Stimulated activated naive CD8-positive, alpha-beta T cell treated with anti-CD3 and anti-CD28 coated beads, Interleukin-15, Interleukin-2, amounts not matched to agents 100 U/mL and 50 U/mL, for 24 hours (primary cell): Measurements from ENCODE around the gene PCDHGB5.

Experiments used
- ATAC-seq: fragments of 150-1000 bp; cut with Tn5 transposase; one replicate; pipeline ENCODE4 v1.10.0; 2021
- DNase-seq: peaks from one replicate; pipeline ENCODE4 v3.0.0; 2021

The PCDHGB5 gene

DNA sequence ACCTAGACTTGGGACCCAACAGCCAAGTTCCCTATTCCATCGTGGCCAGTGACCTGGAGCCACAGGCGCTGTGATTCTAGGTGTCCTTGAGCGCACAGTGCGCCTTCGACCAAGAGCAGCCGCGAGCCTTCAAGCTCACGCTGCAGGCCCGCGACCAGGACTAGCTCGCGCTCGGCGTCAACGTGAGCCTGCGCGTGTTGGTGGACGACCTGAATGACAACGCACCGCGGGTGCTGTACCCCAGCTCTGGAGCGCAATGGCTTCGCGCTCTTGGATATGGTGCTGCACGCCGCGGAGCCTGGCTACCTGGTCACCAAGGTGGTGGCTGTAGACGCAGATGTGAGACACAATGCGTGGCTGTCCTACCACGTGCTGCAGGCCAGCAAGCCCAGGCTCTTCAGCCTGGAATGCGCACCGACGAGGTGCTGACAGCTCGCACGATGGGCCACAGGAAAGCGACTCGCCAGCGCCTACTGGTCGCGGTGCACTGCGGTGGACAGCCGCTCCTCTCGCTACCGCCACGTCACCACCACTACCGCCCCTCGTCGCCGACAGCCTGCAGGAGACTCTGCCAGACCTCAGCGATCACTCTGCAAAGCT, 43.9 kb downstream of the PCDHGB5 start:
- DNase-seq: no peak
- ATAC-seq: no peak
